ENCODE results near the gene CDH23.

CDH23 gene

DNA sequence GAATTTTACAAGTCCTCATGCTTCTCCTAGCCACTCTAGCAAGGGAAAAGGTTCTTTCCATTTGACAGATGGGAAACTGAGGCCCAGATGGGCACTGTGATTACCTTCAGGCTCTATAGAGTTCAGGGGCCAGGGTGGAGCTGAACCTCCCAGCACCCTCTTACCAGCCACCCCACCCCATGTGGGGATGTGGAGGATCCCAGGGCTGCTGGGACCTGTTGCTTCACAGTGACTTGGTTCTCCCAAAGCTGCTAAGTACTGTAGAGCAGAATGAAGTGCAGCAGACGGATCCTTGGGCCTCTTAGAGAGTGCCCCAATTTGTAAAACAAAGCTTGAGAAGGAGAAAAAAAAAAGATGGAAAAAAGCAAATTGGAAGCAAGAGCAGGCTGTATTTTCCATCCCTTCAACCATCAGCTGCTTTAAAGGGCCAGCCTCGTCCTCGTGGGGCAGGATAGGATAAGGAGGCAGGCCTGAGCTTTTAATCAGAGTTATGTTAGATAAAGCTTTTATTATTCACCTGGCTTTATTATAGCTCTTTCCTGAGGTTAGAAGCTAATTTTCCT lies 147.0 kb downstream of the CDH23 start:
- no peak overlapping the region for H3K27ac ChIP-seq (ENCODE audit: low read depth, low read length)
- no peaks in the 10 kb centered on the region for H3K27me3 ChIP-seq (ENCODE audit: control insufficient read depth, insufficient read depth, low read length)
- H3K9ac ChIP-seq (ENCODE audit: low read length): no peak overlapping the region
- no peaks in the 10 kb centered on the region for H3K9me3 ChIP-seq (ENCODE audit: control insufficient read depth, insufficient read depth, low read depth, low read length)
- H3K4me3 ChIP-seq (ENCODE audit: low read depth, low read length): no peak overlapping the region
- no peaks in the 10 kb centered on the region for H3K36me3 ChIP-seq (ENCODE audit: control insufficient read depth, insufficient read depth, low read length)
- peaks cover 58% of the 10 kb centered on the region for H3K4me1 ChIP-seq (ENCODE audit: control insufficient read depth, insufficient read depth, low read length)

DNA sequence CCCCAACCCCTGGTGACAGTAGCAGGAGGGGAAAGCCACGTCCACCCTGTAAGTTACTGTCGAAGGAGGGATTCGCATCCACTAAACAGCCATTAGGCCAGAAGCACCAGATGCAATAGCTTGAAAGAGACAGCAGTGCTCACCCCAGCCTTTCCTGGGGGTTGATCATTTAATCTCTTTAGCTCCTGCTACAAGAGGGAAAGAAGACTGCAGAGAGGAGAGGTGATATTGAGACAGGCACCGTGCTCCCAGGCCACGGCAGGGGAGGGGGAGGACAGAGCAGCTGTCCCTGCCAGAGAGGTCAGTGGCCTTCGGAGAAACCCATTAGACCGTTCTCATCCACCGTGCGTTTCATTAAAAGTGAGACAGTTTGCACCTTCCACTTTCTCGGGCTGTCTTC lies 148.3 kb downstream of the CDH23 start:
- no peaks in the 10 kb centered on the region for H3K9me3 ChIP-seq (ENCODE audit: control insufficient read depth, insufficient read depth, low read depth, low read length)
- H3K4me1 ChIP-seq (ENCODE audit: control insufficient read depth, insufficient read depth, low read length): peaks cover 46% of the 10 kb centered on the region
- H3K27ac ChIP-seq (ENCODE audit: low read depth, low read length): no peak overlapping the region
- H3K4me3 ChIP-seq (ENCODE audit: low read depth, low read length): no peak overlapping the region
- H3K36me3 ChIP-seq (ENCODE audit: control insufficient read depth, insufficient read depth, low read length): no peaks in the 10 kb centered on the region
- H3K27me3 ChIP-seq (ENCODE audit: control insufficient read depth, insufficient read depth, low read length): no peaks in the 10 kb centered on the region
- H3K9ac ChIP-seq (ENCODE audit: low read length): no peak overlapping the region

DNA sequence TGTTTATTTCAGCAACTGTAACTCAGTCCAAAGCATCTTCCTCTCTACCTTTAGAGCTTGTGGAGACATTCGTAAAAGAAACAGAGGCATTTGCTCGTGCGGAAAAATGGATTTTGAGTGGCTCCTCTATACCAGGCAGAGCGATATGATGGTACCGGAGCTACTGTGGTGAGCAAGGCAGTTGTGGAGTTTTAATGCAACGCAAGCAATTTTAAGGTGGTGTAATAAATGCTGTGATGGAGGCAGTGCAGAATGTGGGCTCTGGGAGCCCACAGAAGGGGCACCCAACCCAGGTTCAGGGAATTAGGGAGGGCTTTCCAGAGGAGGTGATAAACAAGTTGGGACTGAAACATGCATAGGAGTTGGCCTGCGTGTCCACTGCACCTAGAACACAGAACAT lies 149.5 kb downstream of the CDH23 start:
- Histone ChIP-seq H3K9ac (ENCODE audit: low read length) (no peak overlapping the region), H3K9me3 (ENCODE audit: control insufficient read depth, insufficient read depth, low read depth, low read length) (no peaks in the 10 kb centered on the region), H3K4me1 (ENCODE audit: control insufficient read depth, insufficient read depth, low read length) (peaks cover 45% of the 10 kb centered on the region), H3K27ac (ENCODE audit: low read depth, low read length) (no peak overlapping the region), H3K4me3 (ENCODE audit: low read depth, low read length) (no peak overlapping the region), H3K27me3 (ENCODE audit: control insufficient read depth, insufficient read depth, low read length) (no peaks in the 10 kb centered on the region), H3K36me3 (ENCODE audit: control insufficient read depth, insufficient read depth, low read length) (no peaks in the 10 kb centered on the region)

DNA sequence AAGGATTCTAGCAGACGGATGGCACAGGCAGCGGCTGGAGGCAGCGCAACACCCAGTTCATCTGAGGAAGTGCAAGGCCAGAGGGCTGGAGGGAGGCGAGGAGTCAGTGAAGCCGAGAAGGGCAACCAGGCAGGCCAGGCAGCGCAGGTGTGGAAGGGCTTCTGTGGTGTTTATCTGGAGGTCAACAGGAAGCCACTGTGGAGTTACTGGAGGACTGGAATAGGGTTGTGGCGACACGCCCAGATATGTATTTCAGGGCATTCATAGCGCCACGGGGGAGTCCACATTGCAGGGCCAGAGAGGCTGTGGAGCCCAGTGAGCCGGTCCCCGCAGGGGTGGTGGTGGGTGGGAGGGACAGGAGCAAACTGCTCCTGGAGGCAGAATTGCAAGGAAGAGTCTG lies 150.6 kb downstream of the CDH23 start:
- Histone ChIP-seq H3K9ac (ENCODE audit: low read length) (no peak overlapping the region), H3K27ac (ENCODE audit: low read depth, low read length) (no peak overlapping the region), H3K9me3 (ENCODE audit: control insufficient read depth, insufficient read depth, low read depth, low read length) (no peaks in the 10 kb centered on the region), H3K36me3 (ENCODE audit: control insufficient read depth, insufficient read depth, low read length) (no peaks in the 10 kb centered on the region), H3K4me1 (ENCODE audit: control insufficient read depth, insufficient read depth, low read length) (peaks cover 51% of the 10 kb centered on the region), H3K4me3 (ENCODE audit: low read depth, low read length) (no peak overlapping the region), H3K27me3 (ENCODE audit: control insufficient read depth, insufficient read depth, low read length) (no peaks in the 10 kb centered on the region)

DNA sequence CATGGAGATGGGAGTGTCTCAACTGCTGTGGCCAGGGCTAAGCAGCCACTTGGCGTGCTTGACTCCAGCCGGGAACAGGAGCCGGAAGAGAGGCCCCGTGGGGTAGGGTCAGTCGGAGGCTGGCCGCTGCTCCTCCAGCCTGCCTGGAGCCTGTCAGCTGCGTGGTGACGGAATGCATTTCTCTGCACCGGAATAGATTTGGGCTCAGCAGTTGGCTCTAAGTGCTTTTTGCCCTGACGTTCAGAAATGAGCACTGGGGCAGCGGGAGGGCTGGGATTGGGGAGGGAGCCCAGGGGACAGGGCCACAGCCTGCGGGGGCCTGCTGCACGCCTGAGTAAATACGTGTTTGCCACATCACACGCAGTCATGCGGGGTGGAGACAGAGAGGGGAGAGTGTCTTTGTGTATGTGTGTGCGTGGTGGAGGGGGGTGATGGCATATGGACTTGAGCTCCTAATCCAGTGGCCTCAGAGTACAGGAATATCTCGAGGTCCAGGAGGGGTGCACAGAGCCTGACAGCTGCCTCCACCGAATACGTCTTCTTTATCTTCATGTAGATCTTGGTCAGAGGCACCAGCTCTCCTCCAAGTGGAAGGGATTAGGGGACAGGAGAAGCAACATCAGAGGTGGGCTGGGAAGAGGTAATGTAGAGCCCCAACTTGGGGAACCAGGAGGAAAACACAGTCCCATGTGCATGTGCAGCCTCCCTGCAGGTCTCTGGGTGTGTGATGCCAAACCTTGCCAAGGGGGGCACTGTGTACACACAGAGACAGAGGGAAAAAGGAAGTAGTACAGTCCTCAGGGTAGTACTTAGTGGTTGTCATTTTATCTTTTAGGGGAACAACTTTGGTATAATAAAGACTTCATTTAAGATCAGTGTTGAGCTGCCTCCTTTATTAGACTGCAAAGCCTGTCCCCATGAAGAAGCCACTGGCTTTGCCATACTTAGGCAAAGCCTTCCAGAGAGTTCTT lies 151.4 kb downstream of the CDH23 start:
- Histone ChIP-seq H3K9ac (ENCODE audit: low read length) (no peak overlapping the region), H3K27me3 (ENCODE audit: control insufficient read depth, insufficient read depth, low read length) (no peaks in the 10 kb centered on the region), H3K27ac (ENCODE audit: low read depth, low read length) (no peak overlapping the region), H3K36me3 (ENCODE audit: control insufficient read depth, insufficient read depth, low read length) (no peaks in the 10 kb centered on the region), H3K4me3 (ENCODE audit: low read depth, low read length) (no peak overlapping the region), H3K9me3 (ENCODE audit: control insufficient read depth, insufficient read depth, low read depth, low read length) (no peaks in the 10 kb centered on the region), H3K4me1 (ENCODE audit: control insufficient read depth, insufficient read depth, low read length) (peaks cover 53% of the 10 kb centered on the region)

DNA sequence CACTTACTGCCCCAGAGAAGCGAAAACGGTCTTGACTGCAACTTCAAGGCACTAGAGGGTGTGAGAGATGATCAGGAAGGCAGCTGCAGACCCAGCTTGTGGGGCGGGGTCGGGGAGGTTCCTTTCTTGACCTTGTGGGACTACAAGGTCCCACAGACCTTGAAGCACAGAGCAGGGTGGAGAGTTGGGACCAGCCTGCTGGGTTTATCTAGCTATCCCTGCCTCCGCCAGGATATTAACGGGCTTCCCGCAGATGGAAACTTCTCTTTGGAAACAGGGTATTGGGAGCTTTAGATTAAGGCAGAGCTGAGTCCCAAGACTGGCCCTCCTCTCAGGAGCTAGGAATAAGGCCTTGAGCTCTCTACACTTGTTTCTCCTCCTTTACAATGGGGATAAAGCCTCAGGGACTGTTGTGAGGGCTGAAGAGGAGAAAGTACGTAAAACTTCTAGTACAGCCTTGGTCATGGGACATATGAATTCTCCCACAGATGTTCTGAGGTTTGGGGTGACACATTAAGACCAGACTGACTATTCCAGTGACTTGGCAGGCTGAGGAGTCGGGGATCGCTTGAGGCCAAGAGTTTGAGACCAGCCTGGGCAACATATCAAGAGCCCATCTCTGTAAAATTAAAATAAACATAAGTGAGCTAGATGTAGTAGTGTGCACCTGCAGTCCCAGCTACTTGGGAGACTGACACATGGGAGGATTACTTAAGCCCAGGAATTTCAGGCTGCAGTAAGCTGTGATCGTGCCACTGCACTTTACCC lies 153.2 kb downstream of the CDH23 start:
- Histone ChIP-seq H3K4me1 (ENCODE audit: control insufficient read depth, insufficient read depth, low read length) (peaks cover 45% of the 10 kb centered on the region), H3K36me3 (ENCODE audit: control insufficient read depth, insufficient read depth, low read length) (no peaks in the 10 kb centered on the region), H3K9me3 (ENCODE audit: control insufficient read depth, insufficient read depth, low read depth, low read length) (no peaks in the 10 kb centered on the region), H3K9ac (ENCODE audit: low read length) (no peak overlapping the region), H3K27ac (ENCODE audit: low read depth, low read length) (no peak overlapping the region), H3K4me3 (ENCODE audit: low read depth, low read length) (no peak overlapping the region), H3K27me3 (ENCODE audit: control insufficient read depth, insufficient read depth, low read length) (no peaks in the 10 kb centered on the region)

DNA sequence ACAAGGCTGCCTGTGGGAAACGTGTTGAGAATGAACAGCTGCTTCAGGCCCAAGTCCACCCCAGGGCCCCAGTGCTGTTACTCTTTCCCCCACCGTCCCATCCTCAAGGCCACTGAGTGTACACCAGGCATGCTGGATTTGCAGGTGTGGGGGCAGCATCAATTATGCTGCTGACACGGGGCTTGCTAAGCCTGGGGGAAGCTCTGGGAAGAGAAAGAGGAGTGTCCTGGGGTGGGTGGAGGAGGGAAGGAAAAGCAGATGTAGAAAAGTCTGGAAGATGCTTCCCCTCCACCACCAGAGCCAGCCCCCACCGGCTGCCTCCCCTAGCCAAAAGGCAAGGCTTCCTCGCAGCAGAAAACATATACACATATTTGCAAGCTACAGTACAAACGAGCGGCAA lies 153.9 kb downstream of the CDH23 start:
- Histone ChIP-seq H3K27ac (ENCODE audit: low read depth, low read length) (no peak overlapping the region), H3K36me3 (ENCODE audit: control insufficient read depth, insufficient read depth, low read length) (no peaks in the 10 kb centered on the region), H3K4me1 (ENCODE audit: control insufficient read depth, insufficient read depth, low read length) (peaks cover 43% of the 10 kb centered on the region), H3K27me3 (ENCODE audit: control insufficient read depth, insufficient read depth, low read length) (no peaks in the 10 kb centered on the region), H3K9ac (ENCODE audit: low read length) (no peak overlapping the region), H3K9me3 (ENCODE audit: control insufficient read depth, insufficient read depth, low read depth, low read length) (no peaks in the 10 kb centered on the region), H3K4me3 (ENCODE audit: low read depth, low read length) (no peak overlapping the region)

DNA sequence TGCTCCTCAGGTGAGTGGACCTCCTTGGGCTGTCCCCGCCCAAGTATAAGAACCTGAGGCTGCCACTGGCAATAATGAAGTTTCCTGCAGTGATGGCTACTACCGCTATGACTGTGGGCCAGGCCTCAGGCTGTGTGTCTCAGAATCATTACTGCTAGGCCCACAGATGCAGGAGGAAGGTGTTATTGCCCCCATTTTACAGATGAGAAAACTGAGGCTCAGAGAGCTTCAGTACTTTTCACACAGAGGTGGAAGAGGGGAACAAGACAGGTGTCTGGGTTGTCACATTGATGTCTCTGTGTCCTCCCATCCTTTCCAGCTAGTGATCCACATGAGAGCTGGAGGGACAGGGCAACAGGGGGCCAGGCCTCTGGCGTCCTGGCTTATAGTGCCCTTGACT lies 155.2 kb downstream of the CDH23 start:
- Histone ChIP-seq H3K9ac (ENCODE audit: low read length) (no peak overlapping the region), H3K27ac (ENCODE audit: low read depth, low read length) (no peak overlapping the region), H3K36me3 (ENCODE audit: control insufficient read depth, insufficient read depth, low read length) (no peaks in the 10 kb centered on the region), H3K9me3 (ENCODE audit: control insufficient read depth, insufficient read depth, low read depth, low read length) (no peaks in the 10 kb centered on the region), H3K4me3 (ENCODE audit: low read depth, low read length) (no peak overlapping the region), H3K4me1 (ENCODE audit: control insufficient read depth, insufficient read depth, low read length) (peaks cover 43% of the 10 kb centered on the region), H3K27me3 (ENCODE audit: control insufficient read depth, insufficient read depth, low read length) (no peaks in the 10 kb centered on the region)

DNA sequence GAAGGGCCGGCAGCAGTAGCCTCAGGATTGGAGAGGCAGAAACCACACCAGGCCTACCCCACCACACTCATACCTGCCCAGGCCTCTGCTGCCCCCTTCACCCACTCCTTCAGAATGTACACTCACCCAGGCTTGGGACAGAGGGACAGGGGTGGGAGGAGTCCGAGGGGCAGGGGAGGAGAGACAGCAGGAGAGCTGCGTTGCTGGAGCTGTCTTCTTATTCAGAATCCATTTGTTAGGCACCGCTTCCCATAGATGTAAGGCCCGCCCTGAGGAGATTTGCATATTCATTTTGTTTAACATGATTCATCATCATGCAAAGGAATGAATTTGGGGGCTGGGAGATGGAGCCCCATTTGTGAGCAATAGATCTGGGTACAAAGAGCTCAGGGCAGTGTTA lies 156.7 kb downstream of the CDH23 start:
- Histone ChIP-seq H3K27ac (ENCODE audit: low read depth, low read length) (no peak overlapping the region), H3K4me3 (ENCODE audit: low read depth, low read length) (no peak overlapping the region), H3K9ac (ENCODE audit: low read length) (no peak overlapping the region)

DNA sequence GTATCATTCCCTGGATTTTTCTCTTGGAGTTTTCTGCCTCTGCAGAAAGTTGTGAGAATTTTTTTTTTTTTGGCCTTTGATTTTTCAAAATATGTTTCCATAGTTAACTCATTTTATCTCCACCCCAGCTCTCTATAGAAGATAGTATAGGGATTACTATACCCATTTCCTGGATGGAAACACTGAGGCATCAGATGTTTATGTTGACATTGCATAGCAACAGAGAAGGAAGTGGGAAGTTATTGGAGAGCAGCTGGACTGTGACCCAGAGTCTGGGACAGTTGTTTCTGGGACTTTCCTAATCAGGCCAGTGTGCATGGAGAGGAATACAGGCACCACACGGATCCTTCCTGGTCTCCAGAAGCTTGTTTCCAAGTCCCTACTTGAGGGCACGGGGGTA lies 158.0 kb downstream of the CDH23 start:
- Histone ChIP-seq H3K9ac (ENCODE audit: low read length) (no peak overlapping the region), H3K27ac (ENCODE audit: low read depth, low read length) (no peak overlapping the region), H3K4me1 (ENCODE audit: control insufficient read depth, insufficient read depth, low read length) (peaks cover 28% of the 10 kb centered on the region), H3K27me3 (ENCODE audit: control insufficient read depth, insufficient read depth, low read length) (no peaks in the 10 kb centered on the region), H3K36me3 (ENCODE audit: control insufficient read depth, insufficient read depth, low read length) (no peaks in the 10 kb centered on the region), H3K4me3 (ENCODE audit: low read depth, low read length) (no peak overlapping the region), H3K9me3 (ENCODE audit: control insufficient read depth, insufficient read depth, low read depth, low read length) (no peaks in the 10 kb centered on the region)

More for the DNA sequence above, 156.7 kb downstream of the CDH23 start:
- Histone ChIP-seq H3K9me3 (ENCODE audit: control insufficient read depth, insufficient read depth, low read depth, low read length) (no peaks in the 10 kb centered on the region), H3K36me3 (ENCODE audit: control insufficient read depth, insufficient read depth, low read length) (no peaks in the 10 kb centered on the region), H3K27me3 (ENCODE audit: control insufficient read depth, insufficient read depth, low read length) (no peaks in the 10 kb centered on the region), H3K4me1 (ENCODE audit: control insufficient read depth, insufficient read depth, low read length) (peaks cover 31% of the 10 kb centered on the region)
